Keratinocyte (primary cell): ENCODE data around the gene PAM16. TPM values are rescaled to one million over a fixed set of nuclear protein-coding genes. Genes with fewer than 3 reads are reported as not detected.
A peak's percentile ranks its signal among the peaks of the same experiment; 100 is the strongest.

Experiments
- DNase-seq: peaks from one replicate; pipeline ENCODE4 v3.0.0-alpha.2; 2011; ENCODE audit warnings: low read depth, missing footprints, low spot score
- FAIRE-seq: peaks from 2 replicates; lab custom pipeline; 2011; peaks lifted over from hg19 to GRCh38; lab: Jason Lieb, UNC
- H2AFZ ChIP-seq: 2 replicates; pipeline ENCODE4 v1.6.0; 2012; ENCODE audit warnings: low read length, control low read depth, inconsistent platforms; ENCODE audit not compliant: control insufficient read depth
- H3K27ac ChIP-seq: 2 replicates; pipeline ENCODE4 v1.5.1; 2011; ENCODE audit warnings: low read length; ENCODE audit not compliant: control insufficient read depth, insufficient read depth
- H3K27me3 ChIP-seq: 3 replicates; pipeline ENCODE4 v1.6.0; 2011; ENCODE audit warnings: low read length; ENCODE audit not compliant: control insufficient read depth, insufficient read depth; ENCODE audit errors: extremely low read depth
- H3K36me3 ChIP-seq, 2 experiments: 2 replicates in 1 of 2; 3 replicates in 1 of 2; pipeline ENCODE4 v1.5.1; 2011; ENCODE audit warnings: low read length in 2 of 2, mild to moderate bottlenecking in 1 of 2; ENCODE audit not compliant: control insufficient read depth in 2 of 2, insufficient read depth in 2 of 2; ENCODE audit errors: extremely low read depth in 1 of 2
- H3K4me1 ChIP-seq: 3 replicates; pipeline ENCODE4 v1.5.1; 2011; ENCODE audit warnings: low read length; ENCODE audit not compliant: control insufficient read depth, insufficient read depth; ENCODE audit errors: extremely low read depth
- H3K4me2 ChIP-seq: 3 replicates; pipeline ENCODE4 v1.6.0; 2011; ENCODE audit warnings: low read depth, low read length; ENCODE audit not compliant: control insufficient read depth, insufficient read depth; ENCODE audit errors: extremely low read depth
- H3K4me3 ChIP-seq, 3 experiments: fragments of 200-600 bp in 1 of 3; sonication (generic) in 1 of 3; 2 replicates in 2 of 3; 3 replicates in 1 of 3; pipeline ENCODE4 v1.5.1; 2011 to 2016; ENCODE audit warnings: low read length in 3 of 3, mild to moderate bottlenecking in 3 of 3, control low read depth in 2 of 3, inconsistent platforms in 1 of 3, low read depth in 1 of 3, mixed read lengths in 1 of 3, mixed run types in 1 of 3, moderate library complexity in 1 of 3; ENCODE audit not compliant: control insufficient read depth in 2 of 3, insufficient read depth in 2 of 3; ENCODE audit errors: extremely low read depth in 1 of 3
- H3K79me2 ChIP-seq: 2 replicates; pipeline ENCODE4 v1.6.0; 2012; ENCODE audit warnings: low read length; ENCODE audit not compliant: control insufficient read depth, insufficient read depth
- H3K9ac ChIP-seq: 3 replicates; pipeline ENCODE4 v1.6.0; 2011; ENCODE audit warnings: low read length; ENCODE audit not compliant: control insufficient read depth, insufficient read depth; ENCODE audit errors: extremely low read depth
- H3K9me1 ChIP-seq: 3 replicates; pipeline ENCODE4 v1.6.0; 2011; ENCODE audit warnings: low read length; ENCODE audit not compliant: control insufficient read depth, insufficient read depth; ENCODE audit errors: extremely low read depth
- H3K9me3 ChIP-seq: 2 replicates; pipeline ENCODE4 v1.5.1; 2012; ENCODE audit warnings: low read depth, low read length; ENCODE audit not compliant: control insufficient read depth
- H4K20me1 ChIP-seq: 3 replicates; pipeline ENCODE4 v1.6.0; 2011; ENCODE audit warnings: low read length; ENCODE audit not compliant: control insufficient read depth, insufficient read depth; ENCODE audit errors: extremely low read depth
- EZH2 ChIP-seq: IDR thresholded peaks from one replicate; pipeline ENCODE4 v1.6.1; 2012; ENCODE audit warnings: inconsistent platforms, mild to moderate bottlenecking, low read length, moderate library complexity
- dilution Hi-C: fragments of 300-500 bp; cut with MboI; formaldehyde crosslinking; loops from one replicate; pipeline ENCODE4 v1.7.0; 2020; ENCODE audit warnings: low sequenced_read_pairs; ENCODE audit not compliant: extremely low pct_ligation_motif_present
- polyA plus RNA-seq, 5 experiments: library from polyadenylated mRNA; depleted of rRNA in 3 of 5; stranded (reverse) in 3 of 5; stranded (forward) in 1 of 5; unstranded in 1 of 5; fragments of >200 nt; gene quantifications; 1 replicate in 1 of 5; 2 replicates in 3 of 5; 3 replicates in 1 of 5; pipeline versions ENCODE4 v1.2.1 to v1.2.3, GENCODE V29; 2011 to 2012; ENCODE audit warnings: missing spikeins in 2 of 5, low read depth in 1 of 5, low replicate concordance in 1 of 5
- TF ChIP-seq, protein P1 (sequence below), 3 experiments: IDR thresholded peaks in 1 of 3; conservative IDR thresholded peaks in 1 of 3; optimal IDR thresholded peaks in 1 of 3; 2 replicates in 2 of 3; 3 replicates in 1 of 3; pipeline versions ENCODE3 to v1.5.1; 2011; ENCODE audit warnings: low read length in 3 of 3, mild to moderate bottlenecking in 3 of 3, moderate library complexity in 2 of 3, control low read depth in 1 of 3, inconsistent platforms in 1 of 3; ENCODE audit not compliant: insufficient read depth in 2 of 3; ENCODE audit errors: extremely low read depth in 1 of 3

PAM16 gene
- polyA plus RNA-seq, 1 donor (not counting 4 experiments of a cell fraction or from before 2014, with no cell fraction given) = 32.7 TPM

DNA sequence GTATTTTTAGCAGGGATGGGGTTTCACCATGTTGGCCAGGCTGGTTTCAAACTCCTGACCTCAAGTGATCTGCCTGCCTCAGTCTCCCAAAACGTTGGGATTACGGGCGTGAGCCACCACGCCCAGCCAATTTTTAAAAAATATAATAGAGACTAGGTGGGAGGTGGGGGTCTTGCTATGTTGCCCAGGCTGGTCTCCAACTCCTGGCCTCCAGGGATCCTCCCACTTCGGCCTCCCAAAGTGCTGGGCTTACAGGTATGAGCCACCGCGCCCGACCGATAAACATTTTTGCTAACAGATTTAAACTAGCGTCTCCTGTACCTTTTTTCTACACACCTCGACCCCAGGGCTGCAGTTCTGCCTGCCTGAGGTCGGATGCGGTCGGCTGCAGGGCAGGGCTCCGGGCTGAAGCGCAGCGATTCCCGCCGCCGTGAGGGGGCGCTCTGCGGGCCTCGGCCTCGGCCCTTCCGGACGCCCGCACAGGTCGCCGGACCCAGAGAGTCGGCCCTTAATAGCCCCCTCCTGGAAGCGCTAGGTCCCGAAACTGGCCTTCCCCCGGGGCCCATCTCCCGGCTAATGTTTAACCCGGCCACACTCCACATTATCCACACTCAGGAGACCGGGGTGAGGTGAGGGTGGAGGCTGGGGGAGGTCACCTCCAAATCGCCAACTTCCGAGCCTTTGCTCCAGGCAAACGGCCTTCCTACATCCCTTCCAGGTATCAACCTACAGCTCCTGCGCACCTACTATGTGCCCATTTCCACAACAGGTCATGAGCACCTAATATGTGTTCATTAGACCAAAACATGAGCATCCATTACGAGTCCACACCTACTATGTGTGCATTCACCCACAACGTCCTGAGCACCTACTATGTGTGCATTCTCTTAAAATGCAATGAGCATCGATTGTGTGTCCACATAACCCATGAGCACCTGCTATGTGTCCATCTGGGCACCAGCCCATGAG, 37.3 kb downstream of the PAM16 start:
- peaks cover 30% of the 10 kb centered on the region for H3K4me1 ChIP-seq
- no peak overlapping the region for H3K27ac ChIP-seq
- peaks cover 23% of the 10 kb centered on the region for H3K79me2 ChIP-seq
- H3K36me3 ChIP-seq = no peaks in the 10 kb centered on the region
- H2AFZ ChIP-seq = no peak overlapping the region
- H4K20me1 ChIP-seq = no peaks in the 10 kb centered on the region
- H3K27me3 ChIP-seq = peaks cover 7% of the 10 kb centered on the region
- peak; percentile 48 for FAIRE-seq
- DNase-seq = no peak
- H3K9ac ChIP-seq = no peak overlapping the region
- dilution Hi-C loops = no loop called here
- no peaks in the 10 kb centered on the region for H3K9me3 ChIP-seq
- no peak overlapping the region for H3K4me3 ChIP-seq
- no peak overlapping the region for H3K4me2 ChIP-seq
- no peak for TF ChIP-seq EZH2
- TF ChIP-seq, protein P1, sequence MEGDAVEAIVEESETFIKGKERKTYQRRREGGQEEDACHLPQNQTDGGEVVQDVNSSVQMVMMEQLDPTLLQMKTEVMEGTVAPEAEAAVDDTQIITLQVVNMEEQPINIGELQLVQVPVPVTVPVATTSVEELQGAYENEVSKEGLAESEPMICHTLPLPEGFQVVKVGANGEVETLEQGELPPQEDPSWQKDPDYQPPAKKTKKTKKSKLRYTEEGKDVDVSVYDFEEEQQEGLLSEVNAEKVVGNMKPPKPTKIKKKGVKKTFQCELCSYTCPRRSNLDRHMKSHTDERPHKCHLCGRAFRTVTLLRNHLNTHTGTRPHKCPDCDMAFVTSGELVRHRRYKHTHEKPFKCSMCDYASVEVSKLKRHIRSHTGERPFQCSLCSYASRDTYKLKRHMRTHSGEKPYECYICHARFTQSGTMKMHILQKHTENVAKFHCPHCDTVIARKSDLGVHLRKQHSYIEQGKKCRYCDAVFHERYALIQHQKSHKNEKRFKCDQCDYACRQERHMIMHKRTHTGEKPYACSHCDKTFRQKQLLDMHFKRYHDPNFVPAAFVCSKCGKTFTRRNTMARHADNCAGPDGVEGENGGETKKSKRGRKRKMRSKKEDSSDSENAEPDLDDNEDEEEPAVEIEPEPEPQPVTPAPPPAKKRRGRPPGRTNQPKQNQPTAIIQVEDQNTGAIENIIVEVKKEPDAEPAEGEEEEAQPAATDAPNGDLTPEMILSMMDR (optimal IDR thresholded peaks at IDR 0.05 in 1 of 3, IDR thresholded peaks at IDR 0.05 in 1 of 3, conservative IDR thresholded peaks at IDR 0.05 in 1 of 3; ENCODE audit: extremely low read depth in 1 of 3, insufficient read depth in 2 of 3, low read length in 3 of 3) = peak; percentile 23 to 42 (median 38)
- peaks cover 2% of the 10 kb centered on the region for H3K9me1 ChIP-seq

DNA sequence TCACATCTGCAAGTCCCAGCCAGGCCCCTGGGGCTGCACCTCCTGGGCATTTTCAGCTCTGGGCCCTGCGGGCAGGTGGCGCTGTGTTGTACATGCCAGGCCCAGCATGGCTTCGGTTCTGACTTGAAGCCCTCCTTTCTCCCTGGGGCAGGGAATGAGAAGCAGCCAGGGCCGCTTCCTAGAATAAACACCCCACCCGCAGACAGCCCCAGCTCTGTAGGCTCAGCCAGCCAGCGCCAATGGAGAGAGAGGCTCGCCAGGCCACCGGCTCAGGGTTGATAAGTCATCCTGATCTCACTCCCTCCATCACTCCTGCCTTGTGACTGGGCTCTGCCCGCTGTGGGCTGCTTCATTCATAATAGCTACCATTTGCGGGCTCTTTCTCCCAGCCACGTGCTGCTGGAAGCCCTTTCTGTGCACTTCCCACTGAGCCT, 41.3 kb downstream of the PAM16 start:
- Histone ChIP-seq H3K36me3 (no peaks in the 10 kb centered on the region), H3K4me3 (no peak overlapping the region), H3K9me3 (no peaks in the 10 kb centered on the region), H3K27ac (no peak overlapping the region), H3K27me3 (peaks cover 4% of the 10 kb centered on the region), H3K79me2 (no peaks in the 10 kb centered on the region), H4K20me1 (no peaks in the 10 kb centered on the region), H3K9me1 (no peaks in the 10 kb centered on the region), H3K9ac (no peak overlapping the region), H3K4me1 (peaks cover 22% of the 10 kb centered on the region), H2AFZ (peak overlapping the region; percentile 57), H3K4me2 (no peak overlapping the region)
- FAIRE-seq = no peak
- no peak for TF ChIP-seq EZH2
- TF ChIP-seq, protein P1 (optimal IDR thresholded peaks at IDR 0.05 in 1 of 3, IDR thresholded peaks at IDR 0.05 in 1 of 3, conservative IDR thresholded peaks at IDR 0.05 in 1 of 3; ENCODE audit: extremely low read depth in 1 of 3, insufficient read depth in 2 of 3, low read length in 3 of 3) = peak; percentile 59 to 81 (median 69)
- DNase-seq = no peak
- dilution Hi-C loops = no loop called here
